ENCODE results near the gene MKI67.
"Not testable (repeated sequence)": the region's sequence is repeated elsewhere in the genome, so short reads cannot be mapped to it uniquely, and the experiment has no call there.

Gene MKI67

GRCh38 chr10:128147669-128148068 is 21.4 kb upstream of the MKI67 start:
- DNase-seq, result no peak

- DNase-seq, result no peak
These were observed 20.8 kb upstream of the MKI67 start for GRCh38 chr10:128147064-128147463.

GRCh38 chr10:128144547-128144946 is 18.3 kb upstream of the MKI67 start:
- no peak for DNase-seq

GRCh38 chr10:128143531-128143930 is 17.3 kb upstream of the MKI67 start:
- DNase-seq, result no peak

GRCh38 chr10:128140425-128140824 is 14.2 kb upstream of the MKI67 start:
- DNase-seq, result no peak

GRCh38 chr10:128138429-128138828 is 12.2 kb upstream of the MKI67 start:
- not testable (repeated sequence) for DNase-seq

GRCh38 chr10:128137877-128138276 is 11.7 kb upstream of the MKI67 start:
- no peak for DNase-seq

GRCh38 chr10:128130051-128130450 is 3.8 kb upstream of the MKI67 start:
- no peak for DNase-seq

GRCh38 chr10:128128582-128128981 is 2.4 kb upstream of the MKI67 start:
- no peak for DNase-seq

GRCh38 chr10:128125416-128125943 is 743 bp downstream of the MKI67 start:
- DNase-seq, result peak; percentile 32

GRCh38 chr10:128124813-128125403 is 1.3 kb downstream of the MKI67 start:
- no peak for DNase-seq

- no peak for DNase-seq
These were observed 2.4 kb downstream of the MKI67 start for GRCh38 chr10:128123846-128124245.

- DNase-seq, result no peak
These were observed 3.3 kb downstream of the MKI67 start for GRCh38 chr10:128122931-128123330.

- no peak for DNase-seq
These were observed 4.3 kb downstream of the MKI67 start for GRCh38 chr10:128121750-128122412.

GRCh38 chr10:128116851-128117615 is 9.2 kb downstream of the MKI67 start:
- no peak for DNase-seq

GRCh38 chr10:128116187-128116586 is 10.0 kb downstream of the MKI67 start:
- DNase-seq, result no peak

- DNase-seq, result no peak
These were observed 10.9 kb downstream of the MKI67 start for GRCh38 chr10:128115356-128115755.

- no peak for DNase-seq
These were observed 11.3 kb downstream of the MKI67 start for GRCh38 chr10:128114901-128115300.

- no peak for DNase-seq
These were observed 13.2 kb downstream of the MKI67 start for GRCh38 chr10:128113026-128113425.

GRCh38 chr10:128111696-128112095 is 14.5 kb downstream of the MKI67 start:
- no peak for DNase-seq

- no peak for DNase-seq
These were observed 15.9 kb downstream of the MKI67 start for GRCh38 chr10:128110339-128110738.

- DNase-seq, result no peak
These were observed 16.5 kb downstream of the MKI67 start for GRCh38 chr10:128109707-128110106.

GRCh38 chr10:128105383-128105782 is 20.8 kb downstream of the MKI67 start:
- no peak for DNase-seq

GRCh38 chr10:128103229-128103714 is 23.0 kb downstream of the MKI67 start:
- DNase-seq, result peak; percentile 42

All from activated T-cell treated with anti-CD3 and anti-CD28 coated beads, Interleukin-2, amount 50 U/mL, for 1 hour (primary cell).